ENCODE results near the gene TRPV2. TPM values are rescaled to one million over a fixed set of nuclear protein-coding genes. Genes with fewer than 3 reads are reported as not detected.
"Not testable (repeated sequence)": the region's sequence is repeated elsewhere in the genome, so short reads cannot be mapped to it uniquely, and the experiment has no call there.

TRPV2 gene
- total and polyA plus RNA-seq, 7 donors = 3.7 to 14.0 (median 9.3) TPM

GRCh38 chr17:16438173-16438556 is 22.8 kb downstream of the TRPV2 start:
- Histone ChIP-seq H3K4me1 (peaks cover 0 to 44% (median 35%) of the 10 kb centered on the region in 4 donors), H3K36me3 (peaks cover 7 to 25% (median 13%) of the 10 kb centered on the region in 4 donors), H3K9me3 (no peaks in the 10 kb centered on the region), H3K4me3 (peak overlapping the region in 3 of 4 donors; percentile 68 to 99 (median 95)), H3K27me3 (no peaks in the 10 kb centered on the region), H3K27ac (peak overlapping the region; percentile 76 to 91 (median 86))
- WGBS, 2 donors = 22 to 24% methylated on average over 8 of the region's 8 CpGs
- TF ChIP-seq CTCF (IDR thresholded peaks at IDR 0.05) = no peak
- no peak for TF ChIP-seq POLR2A (IDR thresholded peaks at IDR 0.05)
- no peak for TF ChIP-seq POLR2AphosphoS5 (IDR thresholded peaks at IDR 0.05)
- no peak for TF ChIP-seq EP300 (IDR thresholded peaks at IDR 0.05)
- intact Hi-C loops (cut with DNase I) = loop anchor here (2.0 kb wide), 1 partner anchor 57 kb away; the partner anchor contains the start of gene UBB
- DNase-seq = no peak

DNA sequence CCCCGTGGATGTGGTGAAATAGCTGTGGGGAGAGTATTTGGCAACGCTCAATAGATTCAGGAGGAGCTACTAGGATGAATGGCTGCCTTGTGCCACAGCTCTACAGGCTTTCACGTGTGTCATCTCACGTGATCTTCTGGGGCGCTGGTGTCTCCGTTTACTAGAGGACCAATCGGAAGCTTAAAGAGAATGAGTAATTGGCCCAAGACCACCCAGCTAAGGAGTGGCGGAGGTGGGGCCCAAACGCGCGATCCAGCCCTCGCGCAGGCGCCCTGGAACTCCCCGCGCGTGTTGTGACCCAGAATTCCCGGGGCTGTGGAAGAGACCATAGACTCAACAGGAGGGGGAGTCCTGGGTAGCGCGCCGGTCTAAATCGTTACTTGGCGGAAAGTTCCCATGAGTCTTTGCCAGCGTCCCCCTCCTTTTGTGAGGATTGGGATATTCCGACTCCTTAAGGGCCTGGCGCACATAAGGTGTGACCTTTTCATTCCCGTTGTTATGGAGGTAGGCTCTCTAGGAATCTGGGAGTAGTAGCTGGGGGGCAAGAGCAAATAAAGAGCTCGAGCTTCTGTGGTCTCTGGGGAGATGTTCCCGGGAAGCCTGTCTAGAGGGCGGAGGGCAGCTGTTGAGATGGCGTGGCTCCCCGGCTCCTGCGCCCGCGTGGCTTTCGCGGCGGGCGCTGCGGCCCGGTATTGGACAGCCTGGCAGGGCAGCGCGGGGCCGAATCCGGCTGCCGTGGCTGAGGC is 23.4 kb downstream of the TRPV2 start:
- 0% methylated on average over 46 of the region's 46 CpGs for WGBS, 2 donors
- peaks cover 7 to 30% (median 16%) of the 10 kb centered on the region in 4 donors for H3K36me3 ChIP-seq
- H3K27ac ChIP-seq = peak overlapping the region; percentile 76 to 91 (median 86)
- TF ChIP-seq CTCF (IDR thresholded peaks at IDR 0.05) = no peak
- TF ChIP-seq POLR2A (IDR thresholded peaks at IDR 0.05) = peak in 1 of 2 donors; percentile 75
- peak in 1 of 4 donors; percentile 44 for TF ChIP-seq EP300 (IDR thresholded peaks at IDR 0.05)
- TF ChIP-seq POLR2AphosphoS5 (IDR thresholded peaks at IDR 0.05) = peak; percentile 77 to 91 (median 85)
- intact Hi-C loops (cut with DNase I) = loop anchor here (2.0 kb wide), 1 partner anchor 58 kb away; the partner anchor contains the start of gene UBB
- peak overlapping the region; percentile 68 to 99 (median 84) for H3K4me3 ChIP-seq
- DNase-seq = peak; percentile 99
- H3K27me3 ChIP-seq = no peaks in the 10 kb centered on the region
- H3K4me1 ChIP-seq = peaks cover 0 to 47% (median 37%) of the 10 kb centered on the region in 4 donors
- H3K9me3 ChIP-seq = no peaks in the 10 kb centered on the region

DNA sequence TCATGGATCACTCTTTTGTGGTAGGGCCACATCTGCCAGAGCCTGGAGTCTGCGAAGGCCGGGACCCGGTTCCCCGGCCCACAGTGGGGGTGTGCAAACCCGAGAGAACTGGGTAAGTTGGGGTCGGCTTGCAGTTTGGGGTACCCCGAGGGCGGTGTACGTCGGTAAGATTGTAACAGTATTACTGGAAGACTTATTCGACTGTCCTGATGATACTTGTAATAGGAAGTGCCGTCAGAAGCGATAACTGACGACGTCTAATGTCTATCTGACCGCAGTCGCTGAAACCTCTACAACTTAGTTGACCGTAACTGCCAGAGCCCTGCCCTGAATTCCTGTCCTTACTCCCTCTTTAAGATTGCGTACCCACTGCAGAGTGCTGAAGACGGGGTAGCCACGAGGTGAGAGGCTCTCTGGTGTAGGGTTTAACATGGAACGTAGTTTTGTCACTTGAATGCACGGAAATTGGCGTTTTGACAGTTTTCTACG is 24.0 kb downstream of the TRPV2 start:
- Histone ChIP-seq H3K4me1 (peaks cover 0 to 50% (median 39%) of the 10 kb centered on the region in 4 donors), H3K4me3 (peak overlapping the region; percentile 68 to 99 (median 84)), H3K27me3 (no peaks in the 10 kb centered on the region), H3K36me3 (peaks cover 7 to 36% (median 19%) of the 10 kb centered on the region in 4 donors), H3K9me3 (no peaks in the 10 kb centered on the region), H3K27ac (peak overlapping the region; percentile 76 to 91 (median 86))
- no peak for TF ChIP-seq CTCF (IDR thresholded peaks at IDR 0.05)
- TF ChIP-seq POLR2AphosphoS5 (IDR thresholded peaks at IDR 0.05) = no peak
- TF ChIP-seq EP300 (IDR thresholded peaks at IDR 0.05) = no peak
- TF ChIP-seq POLR2A (IDR thresholded peaks at IDR 0.05) = no peak
- WGBS, 2 donors = 0% methylated on average over 25 of the region's 25 CpGs
- intact Hi-C loops (cut with DNase I) = loop anchor here (2.0 kb wide), 1 partner anchor 59 kb away; the partner anchor contains the start of gene UBB
- no peak for DNase-seq

- Histone ChIP-seq H3K27ac (peak overlapping the region; percentile 76 to 91 (median 86)), H3K4me1 (peaks cover 0 to 54% (median 39%) of the 10 kb centered on the region in 4 donors), H3K27me3 (no peaks in the 10 kb centered on the region), H3K36me3 (peaks cover 7 to 40% (median 19%) of the 10 kb centered on the region in 4 donors), H3K4me3 (peak overlapping the region; percentile 68 to 99 (median 84)), H3K9me3 (no peaks in the 10 kb centered on the region)
- intact Hi-C loops (cut with DNase I) = loop anchor here (2.0 kb wide), 1 partner anchor 59 kb away; the partner anchor contains the start of gene UBB
- no peak for TF ChIP-seq POLR2A (IDR thresholded peaks at IDR 0.05)
- no peak for TF ChIP-seq EP300 (IDR thresholded peaks at IDR 0.05)
- WGBS, 2 donors = 2 to 9% methylated on average over 10 of the region's 10 CpGs
- DNase-seq = no peak
Measured at GRCh38 chr17:16439811-16440351, 24.5 kb downstream of the TRPV2 start.

DNA sequence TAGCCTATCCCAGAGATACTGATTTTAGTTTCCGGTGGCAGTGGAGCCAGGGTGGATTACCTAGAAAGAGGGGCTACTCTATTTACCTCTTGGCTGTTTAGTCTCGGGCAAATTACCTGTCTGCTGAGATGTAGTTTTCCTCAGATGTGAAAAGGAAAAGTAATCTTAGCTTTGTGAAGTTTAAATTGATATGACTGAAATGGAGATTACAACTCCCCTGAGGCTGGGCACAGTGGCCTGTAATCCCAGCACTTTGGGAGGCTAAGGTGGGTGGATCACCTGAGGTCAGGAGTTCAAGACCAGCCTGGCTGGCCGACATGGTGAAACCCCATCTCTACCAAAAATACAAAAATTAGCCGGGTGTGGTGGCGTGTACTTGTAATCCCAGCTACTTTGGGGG is 25.0 kb downstream of the TRPV2 start:
- H3K4me1 ChIP-seq = peaks cover 0 to 57% (median 40%) of the 10 kb centered on the region in 4 donors
- DNase-seq; intact Hi-C loops (cut with DNase I); H3K9me3 ChIP-seq; H3K27me3 ChIP-seq: not testable (repeated sequence)
- H3K4me3 ChIP-seq = peak overlapping the region; percentile 68 to 99 (median 84)
- H3K27ac ChIP-seq = peak overlapping the region in 3 of 4 donors; percentile 83 to 91 (median 89)
- peaks cover 7 to 43% (median 19%) of the 10 kb centered on the region in 4 donors for H3K36me3 ChIP-seq
- WGBS, 2 donors = 26 to 56% methylated on average over 5 of the region's 5 CpGs
